ENCODE results near the gene AUH. TPM values are rescaled to one million over a fixed set of nuclear protein-coding genes. Genes with fewer than 3 reads are reported as not detected.
A peak's percentile ranks its signal among the peaks of the same experiment; 100 is the strongest.

The AUH gene
- polyA plus RNA-seq, 3 donors = 4.0 to 9.9 (median 8.4) TPM

- peaks cover 4 to 11% (median 6%) of the 10 kb centered on the region in 7 donors for H3K9me3 Mint-ChIP-seq
- H3K4me3 Mint-ChIP-seq = peak overlapping the region; percentile 26 to 39
- peaks cover 61% of the 10 kb centered on the region for H3K4me1 Mint-ChIP-seq
- H3K27ac ChIP-seq (ENCODE audit: low read depth in 1 of 2, low read length in 2 of 2) = peak overlapping the region in 1 of 2 donors; percentile 59
- DNase-seq = no peak
- intact Hi-C loops (cut with micrococcal nuclease) = loop anchor here (2.0 to 10.0 kb wide), 9 partner anchors 27 to 231 kb away; partner anchors contain the start of gene NFIL3 (in 1 of the 2)
- H3K4me2 ChIP-seq (replicated peaks; ENCODE audit: extremely low read depth, low read length, poor library complexity, severe bottlenecking) = no peak overlapping the region
- H3K27me3 Mint-ChIP-seq (ENCODE audit: low read depth in 3 of 3) = peaks cover 0 to 1% (median 0%) of the 10 kb centered on the region in 3 donors
- H3K79me2 ChIP-seq (ENCODE audit: insufficient read depth, low read length) = no peaks in the 10 kb centered on the region
- H3K36me3 ChIP-seq (replicated peaks in 1 of 2; ENCODE audit: control insufficient read depth in 1 of 2, insufficient read depth in 2 of 2, low read length in 2 of 2) = no peaks in the 10 kb centered on the region
- no peak overlapping the region for H3K4me3 ChIP-seq (replicated peaks in 1 of 3; ENCODE audit: low read depth in 2 of 3, low read length in 3 of 3)
- H2AFZ ChIP-seq (ENCODE audit: insufficient read depth, low read depth, low read length, poor library complexity, severe bottlenecking) = no peak overlapping the region
- no peaks in the 10 kb centered on the region for H4K20me1 ChIP-seq (ENCODE audit: insufficient read depth, low read length)
- peaks cover 59 to 68% of the 10 kb centered on the region in 2 donors for H3K4me1 ChIP-seq (ENCODE audit: control insufficient read depth in 1 of 2, insufficient read depth in 2 of 2, low read length in 2 of 2)
- no peaks in the 10 kb centered on the region for H3K9me3 ChIP-seq (replicated peaks in 1 of 2; ENCODE audit: control insufficient read depth in 1 of 2, insufficient read depth in 1 of 2, low read length in 2 of 2)
- H3K9ac ChIP-seq (ENCODE audit: insufficient read depth, low read length, poor library complexity, severe bottlenecking) = no peak overlapping the region
- no peak for TF ChIP-seq CTCF (IDR thresholded peaks at IDR 0.05)
- peak overlapping the region; percentile 54 to 97 (median 92) for H3K27ac Mint-ChIP-seq
- 93% methylated on average over 10 of the region's 18 CpGs for WGBS (ENCODE audit: insufficient coverage)
- no peaks in the 10 kb centered on the region for H3K27me3 ChIP-seq (ENCODE audit: control insufficient read depth in 2 of 2, insufficient read depth in 2 of 2, low read length in 2 of 2)
- peaks cover 3 to 8% of the 10 kb centered on the region in 2 donors for H3K36me3 Mint-ChIP-seq
These were observed 170.0 kb downstream of the AUH start for GRCh38 chr9:91191411-91192380.

GRCh38 chr9:91190062-91190461 lies 171.7 kb downstream of the AUH start:
- DNase-seq = no peak
- H4K20me1 ChIP-seq (ENCODE audit: insufficient read depth, low read length) = no peaks in the 10 kb centered on the region
- peak overlapping the region in 2 of 7 donors; percentile 15 to 21 for H3K27ac Mint-ChIP-seq
- H3K4me3 Mint-ChIP-seq = no peak overlapping the region
- H3K4me2 ChIP-seq (replicated peaks; ENCODE audit: extremely low read depth, low read length, poor library complexity, severe bottlenecking) = no peak overlapping the region
- H3K4me1 Mint-ChIP-seq = peaks cover 53% of the 10 kb centered on the region
- TF ChIP-seq CTCF (IDR thresholded peaks at IDR 0.05) = no peak
- no peak overlapping the region for H3K9ac ChIP-seq (ENCODE audit: insufficient read depth, low read length, poor library complexity, severe bottlenecking)
- H3K27me3 ChIP-seq (ENCODE audit: control insufficient read depth in 2 of 2, insufficient read depth in 2 of 2, low read length in 2 of 2) = no peaks in the 10 kb centered on the region
- peaks cover 4 to 11% (median 6%) of the 10 kb centered on the region in 7 donors for H3K9me3 Mint-ChIP-seq
- peaks cover 0 to 1% (median 0%) of the 10 kb centered on the region in 3 donors for H3K27me3 Mint-ChIP-seq (ENCODE audit: low read depth in 3 of 3)
- intact Hi-C loops (cut with micrococcal nuclease) = loop anchor here (5.0 to 10.0 kb wide), 7 partner anchors 38 to 232 kb away; partner anchors contain the start of gene NFIL3 (in 1 of the 2)
- no peaks in the 10 kb centered on the region for H3K36me3 ChIP-seq (replicated peaks in 1 of 2; ENCODE audit: control insufficient read depth in 1 of 2, insufficient read depth in 2 of 2, low read length in 2 of 2)
- H2AFZ ChIP-seq (ENCODE audit: insufficient read depth, low read depth, low read length, poor library complexity, severe bottlenecking) = no peak overlapping the region
- no peak overlapping the region for H3K27ac ChIP-seq (ENCODE audit: low read depth in 1 of 2, low read length in 2 of 2)
- no peak overlapping the region for H3K4me3 ChIP-seq (replicated peaks in 1 of 3; ENCODE audit: low read depth in 2 of 3, low read length in 3 of 3)
- no peaks in the 10 kb centered on the region for H3K79me2 ChIP-seq (ENCODE audit: insufficient read depth, low read length)
- no peaks in the 10 kb centered on the region for H3K9me3 ChIP-seq (replicated peaks in 1 of 2; ENCODE audit: control insufficient read depth in 1 of 2, insufficient read depth in 1 of 2, low read length in 2 of 2)
- peaks cover 49 to 58% of the 10 kb centered on the region in 2 donors for H3K4me1 ChIP-seq (ENCODE audit: control insufficient read depth in 1 of 2, insufficient read depth in 2 of 2, low read length in 2 of 2)
- WGBS (ENCODE audit: insufficient coverage) = 95% methylated on average over 2 of the region's 4 CpGs
- H3K36me3 Mint-ChIP-seq = peaks cover 3 to 8% of the 10 kb centered on the region in 2 donors
